Frontal cortex (tissue), 4 donors: ENCODE results near the gene CENPX. TPM values are rescaled to one million over a fixed set of nuclear protein-coding genes. Genes with fewer than 3 reads are reported as not detected.

Experiments used
- DNase-seq, 2 donors: peaks; one replicate each; pipeline ENCODE4 v3.0.0; 2012; ENCODE audit warnings: low spot score in 2 of 2
- FAIRE-seq: peaks from 2 replicates; lab custom pipeline; 2012; peaks lifted over from hg19 to GRCh38; lab: Jason Lieb, UNC
- total RNA-seq: library from RNA; depleted of rRNA; stranded (reverse); fragments of >200 nt; gene quantifications from one replicate; pipeline ENCODE4 v1.2.3, GENCODE V29; 2014
- donor health status: control.
- donor health status: control.
- donor health status: control.

CENPX gene
- total RNA-seq, result 31.0 TPM

- no peak for DNase-seq
- no peak for FAIRE-seq
These were observed at the start of gene CENPX for GRCh38 chr17:82022310-82022980. Gene CENPX, minus strand, starts transcription at chr17:82022878. Its CDS starts 17 bp downstream, at chr17:82022861.

GRCh38 chr17:82070611-82071010 is 47.9 kb upstream of the CENPX start:
- DNase-seq (no peak), FAIRE-seq (no peak)

- DNase-seq (peak; percentile 95), FAIRE-seq (no peak)
These were observed 43.1 kb upstream of the CENPX start, which contains the start of gene DUS1L for GRCh38 chr17:82065638-82066303. Gene DUS1L, minus strand, starts transcription at chr17:82065804. Its CDS starts 745 bp downstream, at chr17:82065059.

GRCh38 chr17:82065193-82065637 is 42.5 kb upstream of the CENPX start:
- DNase-seq, result peak in 1 of 2 donors; percentile 53
- no peak for FAIRE-seq

- DNase-seq (no peak), FAIRE-seq (no peak)
These were observed 41.9 kb upstream of the CENPX start for GRCh38 chr17:82064433-82065192.

- FAIRE-seq (no peak), DNase-seq (no peak)
These were observed 41.0 kb upstream of the CENPX start for GRCh38 chr17:82063424-82064415.

GRCh38 chr17:82062984-82063368 is 40.3 kb upstream of the CENPX start:
- FAIRE-seq, result no peak
- DNase-seq, result no peak

GRCh38 chr17:82062076-82062983 is 39.7 kb upstream of the CENPX start:
- DNase-seq (no peak), FAIRE-seq (no peak)

GRCh38 chr17:82061047-82061925 is 38.6 kb upstream of the CENPX start:
- FAIRE-seq (no peak), DNase-seq (no peak)

- no peak for DNase-seq
- no peak for FAIRE-seq
These were observed 37.9 kb upstream of the CENPX start for GRCh38 chr17:82060614-82061013.

- DNase-seq (no peak), FAIRE-seq (no peak)
These were observed 37.3 kb upstream of the CENPX start for GRCh38 chr17:82060001-82060380.

- DNase-seq, result no peak
- no peak for FAIRE-seq
These were observed 36.8 kb upstream of the CENPX start for GRCh38 chr17:82059272-82060000.

- DNase-seq, result no peak
- FAIRE-seq, result no peak
These were observed 36.2 kb upstream of the CENPX start for GRCh38 chr17:82058855-82059249.

GRCh38 chr17:82058230-82058854 is 35.7 kb upstream of the CENPX start:
- FAIRE-seq (no peak), DNase-seq (no peak)

GRCh38 chr17:82056729-82057621 is 34.3 kb upstream of the CENPX start:
- FAIRE-seq, result no peak
- no peak for DNase-seq
